ENCODE measurements around the gene ROBO1.

Gene ROBO1

DNA sequence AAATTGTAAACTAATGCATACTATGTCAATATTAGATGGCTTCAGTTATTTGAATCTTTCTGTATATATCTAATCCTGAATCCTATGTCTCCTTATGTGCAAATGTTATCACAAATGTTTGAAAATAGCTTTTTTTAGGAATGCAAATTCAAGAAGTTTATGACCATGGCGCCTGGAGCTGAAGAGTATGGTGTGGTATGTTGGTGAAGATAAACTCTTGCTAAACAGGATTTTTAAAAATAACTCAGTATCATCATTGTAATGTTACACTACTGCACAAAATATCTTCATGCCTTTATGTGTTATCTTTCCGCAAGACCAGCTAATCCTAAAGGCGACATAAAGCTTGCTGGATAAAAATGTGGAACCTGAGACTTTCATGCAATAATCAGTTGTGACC lies 382.6 kb downstream of the ROBO1 start:
- no peak overlapping the region for H3K27ac ChIP-seq
- TF ChIP-seq, protein P1, sequence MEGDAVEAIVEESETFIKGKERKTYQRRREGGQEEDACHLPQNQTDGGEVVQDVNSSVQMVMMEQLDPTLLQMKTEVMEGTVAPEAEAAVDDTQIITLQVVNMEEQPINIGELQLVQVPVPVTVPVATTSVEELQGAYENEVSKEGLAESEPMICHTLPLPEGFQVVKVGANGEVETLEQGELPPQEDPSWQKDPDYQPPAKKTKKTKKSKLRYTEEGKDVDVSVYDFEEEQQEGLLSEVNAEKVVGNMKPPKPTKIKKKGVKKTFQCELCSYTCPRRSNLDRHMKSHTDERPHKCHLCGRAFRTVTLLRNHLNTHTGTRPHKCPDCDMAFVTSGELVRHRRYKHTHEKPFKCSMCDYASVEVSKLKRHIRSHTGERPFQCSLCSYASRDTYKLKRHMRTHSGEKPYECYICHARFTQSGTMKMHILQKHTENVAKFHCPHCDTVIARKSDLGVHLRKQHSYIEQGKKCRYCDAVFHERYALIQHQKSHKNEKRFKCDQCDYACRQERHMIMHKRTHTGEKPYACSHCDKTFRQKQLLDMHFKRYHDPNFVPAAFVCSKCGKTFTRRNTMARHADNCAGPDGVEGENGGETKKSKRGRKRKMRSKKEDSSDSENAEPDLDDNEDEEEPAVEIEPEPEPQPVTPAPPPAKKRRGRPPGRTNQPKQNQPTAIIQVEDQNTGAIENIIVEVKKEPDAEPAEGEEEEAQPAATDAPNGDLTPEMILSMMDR (conservative IDR thresholded peaks at IDR 0.05), result no peak
- TF ChIP-seq ZFX (IDR thresholded peaks at IDR 0.05), result no peak

- H3K27ac ChIP-seq, result no peak overlapping the region
- no peak for TF ChIP-seq ZFX (IDR thresholded peaks at IDR 0.05)
- TF ChIP-seq, protein P1 (conservative IDR thresholded peaks at IDR 0.05), result no peak
Observed at GRCh38 chr3:79383402-79384012, 384.3 kb downstream of the ROBO1 start.

DNA sequence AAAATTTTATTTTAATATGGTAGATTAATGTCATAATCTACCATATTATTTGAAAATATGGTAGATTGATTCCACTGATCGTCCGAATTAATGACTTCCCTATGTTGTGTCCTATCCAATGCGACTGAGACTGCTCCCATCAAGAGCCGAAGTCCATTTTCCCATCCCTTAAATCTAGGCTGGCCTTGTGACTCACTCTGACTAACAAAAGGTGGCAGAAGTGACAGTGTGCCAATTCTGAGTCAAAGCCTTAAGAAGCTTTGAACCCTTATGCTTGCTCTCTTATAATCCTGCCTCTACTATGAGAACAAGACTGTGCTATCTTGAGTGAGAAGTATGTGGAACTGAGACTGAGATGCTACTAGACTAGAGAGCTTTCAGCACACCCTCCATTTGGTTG lies 387.2 kb downstream of the ROBO1 start:
- no peak overlapping the region for H3K27ac ChIP-seq
- TF ChIP-seq, protein P1 (conservative IDR thresholded peaks at IDR 0.05), result no peak
- TF ChIP-seq ZFX (IDR thresholded peaks at IDR 0.05), result no peak

DNA sequence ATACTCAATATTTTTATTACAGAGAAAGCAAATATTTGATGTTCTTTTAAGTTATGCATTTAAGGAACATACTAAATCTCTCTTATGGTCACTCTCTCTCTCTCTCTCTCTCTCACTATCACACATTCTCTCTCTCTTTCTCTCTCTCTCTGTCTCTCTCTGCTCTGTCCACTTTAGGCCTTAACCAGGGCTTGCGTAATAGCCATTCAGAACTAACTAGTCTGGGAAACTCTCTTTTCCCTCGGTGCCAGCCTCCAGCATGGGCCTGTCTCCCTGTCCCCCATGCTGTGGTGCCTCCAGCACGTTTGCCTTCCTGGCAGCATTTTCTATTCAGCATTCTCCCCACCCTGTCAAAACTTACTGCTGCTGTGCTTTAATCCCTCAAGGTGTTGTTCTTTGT lies 389.7 kb downstream of the ROBO1 start:
- no peak for TF ChIP-seq ZFX (IDR thresholded peaks at IDR 0.05)
- TF ChIP-seq, protein P1 (conservative IDR thresholded peaks at IDR 0.05), result no peak
- H3K27ac ChIP-seq, result peak overlapping the region; percentile 47; the same call in 1 of the 2 replicates

DNA sequence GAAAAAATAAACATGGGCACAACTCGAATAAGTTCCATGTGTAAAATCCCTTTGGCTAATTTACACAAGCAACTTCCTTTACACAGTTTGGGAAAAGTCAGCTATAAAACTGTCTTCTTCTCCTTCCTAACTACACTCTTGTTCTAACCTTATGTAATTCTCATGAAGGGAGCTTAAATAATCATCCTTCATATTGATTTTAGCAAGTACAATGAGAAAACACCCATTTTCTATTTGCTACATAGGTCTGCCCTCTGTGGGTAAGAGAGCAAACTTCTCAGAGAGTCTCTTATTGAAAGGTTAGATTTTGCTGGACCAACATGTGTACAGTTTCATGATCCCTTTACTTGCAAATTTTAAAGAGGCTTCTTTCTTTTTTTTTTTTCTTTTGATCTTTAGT lies 398.5 kb downstream of the ROBO1 start:
- H3K27ac ChIP-seq, result no peak overlapping the region
- TF ChIP-seq, protein P1 (conservative IDR thresholded peaks at IDR 0.05), result peak; percentile 66
- no peak for TF ChIP-seq ZFX (IDR thresholded peaks at IDR 0.05)

GRCh38 chr3:79368403-79368802 lies 399.4 kb downstream of the ROBO1 start:
- TF ChIP-seq, protein P1 (conservative IDR thresholded peaks at IDR 0.05), result no peak
- TF ChIP-seq ZFX (IDR thresholded peaks at IDR 0.05), result no peak
- H3K27ac ChIP-seq, result no peak overlapping the region

DNA sequence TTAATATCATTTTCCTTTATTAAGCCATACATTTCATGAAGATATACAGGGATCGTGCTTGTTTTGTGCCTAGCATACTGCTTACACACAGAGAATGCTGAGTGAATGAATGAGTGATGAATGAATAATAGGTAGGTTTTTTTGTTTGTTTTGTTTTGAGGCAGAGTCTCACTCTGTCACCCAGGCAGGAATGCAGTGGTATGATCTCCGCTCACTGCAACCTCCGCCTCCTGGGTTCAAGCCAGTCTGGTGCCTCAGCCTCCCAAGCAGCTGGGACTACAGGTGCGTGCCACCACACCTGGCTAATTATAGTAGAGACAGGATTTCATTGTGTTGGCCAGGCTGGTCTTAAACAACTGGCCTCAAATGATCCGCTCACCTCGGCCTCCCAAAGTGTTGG lies 400.0 kb downstream of the ROBO1 start:
- no peak overlapping the region for H3K27ac ChIP-seq
- TF ChIP-seq, protein P1 (conservative IDR thresholded peaks at IDR 0.05), result no peak
- TF ChIP-seq ZFX (IDR thresholded peaks at IDR 0.05), result no peak
